HG02610 (cell line): ENCODE data around the gene MCAM.

Experiments used
- ATAC-seq: cut with Tn5 transposase; IDR thresholded peaks from one replicate; pipeline ENCODE4 v1.9.1; 2021; ENCODE audit warnings: mild to moderate bottlenecking, moderate library complexity; ENCODE audit not compliant: unreplicated experiment

Gene MCAM

DNA sequence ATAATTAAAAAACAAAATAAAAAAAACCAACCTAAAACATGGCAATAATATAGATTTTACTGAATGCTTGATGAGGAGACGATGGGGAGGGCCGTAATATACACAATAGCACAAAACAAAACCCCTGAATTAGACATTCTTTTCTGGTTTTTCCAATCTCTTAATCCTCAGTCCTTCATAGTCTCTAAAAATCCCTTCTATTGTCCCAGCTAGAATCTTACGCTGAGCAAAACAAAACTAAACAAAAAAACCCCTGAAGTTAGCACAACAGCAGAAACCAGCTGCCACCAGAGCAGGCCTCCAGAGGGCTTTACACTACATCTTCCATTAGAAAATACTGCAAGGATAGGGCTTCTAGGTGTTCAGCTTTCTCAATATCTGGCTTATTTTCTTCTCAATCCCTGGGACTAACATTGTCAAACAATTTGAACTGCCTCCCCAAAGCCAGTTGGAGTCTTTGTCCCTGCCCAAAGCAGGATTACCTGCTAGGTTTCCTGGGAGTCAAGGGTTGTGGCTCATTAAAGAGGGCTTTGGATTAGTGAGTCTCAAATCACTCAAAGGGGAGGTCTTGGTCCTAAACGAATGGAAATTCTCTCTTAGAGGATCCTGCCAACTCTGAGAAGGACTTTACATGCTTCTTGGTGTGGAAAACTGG is 15.3 kb upstream of the MCAM start:
- no peak for ATAC-seq

DNA sequence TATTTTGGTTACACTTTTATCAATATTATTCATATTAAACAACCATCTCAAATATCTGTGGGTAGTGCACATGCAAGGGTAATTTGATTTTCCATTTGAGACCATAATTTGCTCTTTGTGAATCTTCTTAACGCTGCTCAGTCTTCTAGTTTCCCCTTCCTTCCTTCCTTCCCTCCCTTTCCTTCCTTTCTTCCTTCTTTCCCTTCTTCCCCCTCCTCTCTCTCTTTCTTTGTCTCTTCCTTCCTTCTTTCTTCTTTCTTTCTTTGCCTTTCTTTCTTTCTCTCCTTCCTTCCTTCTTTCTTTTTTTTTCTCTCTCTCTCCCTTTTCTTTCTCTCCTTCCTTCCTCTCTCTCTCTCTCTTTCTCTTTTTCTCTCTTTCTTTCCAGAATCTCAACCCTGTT is 13.3 kb upstream of the MCAM start:
- ATAC-seq, result no peak

DNA sequence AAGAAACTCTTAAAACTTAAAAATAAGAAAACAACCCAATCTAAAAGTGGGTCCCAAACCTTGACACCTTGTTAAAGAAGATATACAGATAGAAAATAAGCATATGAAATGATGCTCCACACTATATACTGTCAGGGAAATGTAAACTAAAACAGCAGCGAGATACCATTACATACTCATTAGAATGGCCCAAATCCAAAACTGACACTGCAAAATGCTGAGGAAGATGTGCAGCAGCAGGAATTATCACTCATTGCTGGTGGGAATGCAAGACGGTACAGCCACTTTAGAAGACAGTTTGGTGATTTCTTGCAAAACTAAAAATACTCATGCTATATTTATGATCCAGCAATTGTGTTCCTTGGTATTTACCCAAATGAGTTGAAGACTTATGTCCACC is 12.4 kb upstream of the MCAM start:
- no peak for ATAC-seq

DNA sequence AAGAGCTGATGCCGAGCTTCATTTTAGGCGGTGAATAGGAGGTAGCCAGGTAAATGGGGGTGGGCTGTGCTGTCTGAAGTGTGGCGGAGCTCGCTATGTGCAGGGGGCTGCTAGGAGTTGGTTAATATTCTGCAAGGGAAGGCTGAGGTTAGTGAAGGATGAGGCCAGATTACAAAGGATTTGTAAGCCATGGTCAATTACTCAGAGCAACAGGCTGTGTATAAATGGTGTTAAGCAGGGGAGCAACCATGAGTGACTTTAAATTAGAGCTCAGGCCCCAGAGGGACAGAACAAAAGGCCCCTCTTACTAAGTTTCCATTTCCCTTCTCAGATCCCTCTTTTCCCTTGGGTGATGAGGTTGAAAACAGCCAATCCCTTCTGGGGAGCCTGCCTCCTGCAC is 7.3 kb upstream of the MCAM start:
- ATAC-seq, result no peak

DNA sequence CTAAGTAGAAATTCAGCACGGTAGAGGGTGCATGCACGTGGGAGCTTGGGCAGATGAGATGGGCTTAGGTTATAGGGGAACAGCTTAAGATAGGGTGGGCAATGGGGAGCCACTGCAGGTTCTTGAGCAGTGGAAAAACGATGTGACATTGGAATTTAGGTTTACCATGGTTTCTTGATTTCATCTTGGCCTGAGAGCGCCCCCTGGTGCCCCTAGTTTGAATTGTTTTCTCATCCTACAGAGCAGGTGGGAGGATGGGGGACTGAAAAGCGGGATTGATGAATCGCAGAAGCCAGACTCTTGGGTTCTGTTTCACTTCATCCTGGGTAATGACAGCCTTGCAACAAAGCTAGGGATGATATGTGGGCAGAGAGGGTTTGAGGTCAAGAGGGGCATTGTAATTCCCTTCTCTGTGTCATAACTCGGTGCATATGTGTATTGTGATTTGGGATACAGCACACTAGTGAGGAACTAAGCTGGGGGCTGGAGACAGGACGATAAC is 6.7 kb upstream of the MCAM start:
- ATAC-seq, result no peak

DNA sequence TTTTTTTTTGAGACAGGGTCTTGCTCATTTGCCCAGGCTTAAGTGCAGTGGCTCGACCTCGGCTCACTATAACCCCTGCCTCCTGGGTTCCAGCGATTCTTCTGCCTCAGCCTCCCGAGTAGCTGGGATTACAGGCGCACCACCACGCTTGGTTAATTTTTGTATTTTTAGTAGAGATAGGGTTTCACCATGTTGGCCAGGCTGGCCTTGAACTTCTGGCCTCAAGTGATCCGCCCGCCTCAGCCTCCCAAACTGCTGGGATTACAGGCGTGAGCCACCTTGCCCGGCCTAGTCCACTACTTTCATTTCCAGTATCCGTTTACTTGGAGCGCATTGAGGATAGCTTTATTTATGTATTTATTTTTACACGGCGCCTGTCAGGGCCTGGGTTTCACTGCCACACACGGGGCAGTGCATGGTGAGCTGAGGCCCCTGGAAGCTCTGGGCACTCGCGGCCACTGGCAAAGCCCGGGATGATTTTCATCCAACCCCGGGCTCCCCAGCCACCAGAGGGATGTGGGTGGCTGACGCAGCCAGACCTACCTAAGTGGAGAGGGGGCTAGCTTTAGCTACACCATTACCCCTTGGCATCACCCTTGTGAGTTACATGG is 6.1 kb upstream of the MCAM start:
- no peak for ATAC-seq

DNA sequence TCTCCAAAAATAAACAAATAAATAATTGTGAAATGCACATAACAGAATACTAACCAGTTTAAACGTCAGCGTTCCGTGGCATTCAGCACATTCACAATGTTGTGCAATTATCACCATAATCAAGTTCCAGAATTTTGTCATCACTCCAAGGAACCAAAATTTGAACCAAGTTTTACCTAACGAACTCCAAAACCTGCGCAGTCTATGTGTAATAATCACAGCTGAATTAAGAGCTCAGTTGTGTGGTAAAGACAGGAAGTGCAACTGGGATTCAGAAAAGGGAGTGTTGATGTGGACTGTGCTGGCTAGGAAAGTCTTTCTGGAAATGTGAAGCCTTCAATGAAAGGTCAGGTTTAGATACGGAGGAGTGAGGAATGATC is 5.4 kb upstream of the MCAM start:
- ATAC-seq, result no peak

DNA sequence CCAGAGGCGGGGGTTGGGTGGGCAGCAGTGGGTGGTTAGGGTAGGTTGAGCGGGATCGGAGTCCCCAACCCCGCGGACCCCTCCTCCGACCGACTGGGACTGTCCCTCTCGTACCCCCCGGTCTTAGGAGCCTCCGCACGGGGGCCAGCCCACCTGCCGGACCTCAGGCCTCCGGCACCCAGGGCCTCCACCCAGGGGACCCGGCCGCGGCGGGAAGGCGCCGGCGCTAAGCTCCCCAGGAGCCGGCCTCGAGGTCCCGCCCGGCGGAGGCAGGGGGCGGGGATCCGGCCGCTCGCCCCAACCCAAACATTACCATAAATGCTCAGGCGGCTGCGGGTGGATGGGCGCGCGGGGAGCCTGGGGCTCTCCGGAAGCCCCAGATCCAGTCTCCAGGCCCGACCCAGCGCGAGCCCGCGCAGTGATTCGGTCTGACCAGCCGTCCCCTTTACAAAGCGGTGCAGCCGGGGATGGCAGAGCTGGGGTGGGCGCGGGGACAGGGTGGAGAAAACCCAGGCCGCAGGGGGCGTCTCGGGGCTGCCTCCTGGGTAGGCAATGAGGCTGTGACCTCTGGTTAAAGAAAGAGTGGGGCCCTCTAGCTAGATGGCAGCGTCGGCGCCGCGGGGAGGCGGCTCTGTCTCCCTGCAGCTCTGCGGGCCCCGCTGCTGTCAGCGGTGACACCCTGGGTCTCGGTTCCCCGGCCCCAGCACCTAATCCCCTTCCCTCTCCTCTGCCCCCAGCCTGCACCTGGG is 4.0 kb upstream of the MCAM start:
- ATAC-seq, result peak; percentile 34

DNA sequence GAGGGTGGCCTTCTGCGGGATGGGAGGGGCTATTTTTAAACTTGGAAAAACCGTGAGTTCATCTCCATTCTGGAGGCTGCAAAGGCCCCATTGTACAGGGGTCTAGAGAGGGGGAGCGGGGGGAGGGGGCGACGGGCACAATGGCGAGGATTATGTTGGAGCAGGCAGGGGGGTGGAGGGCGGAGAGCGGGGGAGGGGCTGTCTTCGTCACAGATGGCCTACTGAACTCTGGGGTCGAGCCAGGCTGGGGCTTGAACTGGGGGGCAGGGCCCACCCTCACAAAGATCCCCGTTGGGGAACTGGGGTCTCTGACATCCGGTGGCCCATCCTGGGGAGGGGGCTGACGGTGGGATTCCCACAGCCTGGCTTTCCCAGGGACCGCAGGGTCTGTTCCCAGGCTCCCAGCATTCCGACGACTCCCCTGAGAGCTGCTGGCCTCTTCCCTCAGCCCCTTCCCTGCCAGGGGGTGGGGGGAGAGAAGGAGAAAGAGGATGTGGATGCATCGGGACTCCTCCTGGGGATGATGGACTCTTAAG is 3.4 kb upstream of the MCAM start:
- no peak for ATAC-seq

DNA sequence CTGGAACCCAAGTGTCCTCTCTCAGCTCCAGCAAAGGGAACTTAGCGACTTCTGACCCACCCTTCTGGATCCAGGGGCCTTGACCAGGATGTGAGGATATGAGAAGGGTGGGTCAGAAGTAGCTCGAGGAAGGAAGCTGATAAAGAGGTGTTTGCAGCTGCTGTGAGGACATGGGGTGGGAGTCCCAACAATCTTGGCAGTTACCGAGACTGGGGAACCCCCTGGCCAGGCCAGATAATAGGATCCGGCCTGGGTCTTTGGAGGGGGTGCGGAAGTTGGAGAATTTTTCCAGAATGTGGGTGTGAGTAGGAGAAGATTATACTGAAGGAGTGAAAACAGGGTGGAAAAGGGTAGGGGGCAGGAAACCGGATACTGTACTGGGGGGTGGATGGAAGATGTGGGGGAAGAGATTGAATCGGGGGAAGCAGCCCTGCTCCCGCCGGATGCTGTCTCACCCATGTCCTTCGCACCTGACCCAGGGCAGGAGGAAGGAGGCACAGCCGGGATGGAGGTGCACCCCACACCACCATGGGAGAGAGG is 2.8 kb upstream of the MCAM start:
- ATAC-seq, result no peak

DNA sequence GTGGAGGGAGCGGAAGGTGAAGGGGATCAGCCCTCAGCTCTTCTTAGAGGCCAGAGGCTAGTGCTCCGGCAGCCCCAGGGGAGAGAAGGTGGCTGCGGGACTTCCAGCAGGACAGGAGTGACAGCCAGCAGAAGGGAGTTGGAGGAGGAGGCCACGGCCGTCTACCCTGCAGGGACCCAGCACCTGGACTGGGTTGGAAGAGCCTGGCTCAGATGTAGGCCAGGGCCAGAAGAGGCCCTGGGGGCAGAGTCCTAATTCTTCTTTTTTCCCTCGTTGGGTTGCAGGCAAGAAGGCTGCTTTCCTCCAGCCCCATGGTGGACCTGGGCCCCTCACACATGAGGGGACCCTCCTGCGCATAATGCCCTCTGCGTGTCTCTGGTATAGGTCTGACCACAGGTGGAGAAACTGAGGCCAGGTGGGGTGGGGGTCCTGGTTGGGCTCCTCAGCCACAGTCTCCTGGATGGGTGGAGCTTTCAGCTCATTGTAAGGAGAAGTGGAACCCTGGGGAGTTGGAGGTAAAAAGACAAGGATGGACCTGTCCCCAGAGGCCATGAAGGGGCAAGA is 2.3 kb upstream of the MCAM start:
- ATAC-seq, result no peak

DNA sequence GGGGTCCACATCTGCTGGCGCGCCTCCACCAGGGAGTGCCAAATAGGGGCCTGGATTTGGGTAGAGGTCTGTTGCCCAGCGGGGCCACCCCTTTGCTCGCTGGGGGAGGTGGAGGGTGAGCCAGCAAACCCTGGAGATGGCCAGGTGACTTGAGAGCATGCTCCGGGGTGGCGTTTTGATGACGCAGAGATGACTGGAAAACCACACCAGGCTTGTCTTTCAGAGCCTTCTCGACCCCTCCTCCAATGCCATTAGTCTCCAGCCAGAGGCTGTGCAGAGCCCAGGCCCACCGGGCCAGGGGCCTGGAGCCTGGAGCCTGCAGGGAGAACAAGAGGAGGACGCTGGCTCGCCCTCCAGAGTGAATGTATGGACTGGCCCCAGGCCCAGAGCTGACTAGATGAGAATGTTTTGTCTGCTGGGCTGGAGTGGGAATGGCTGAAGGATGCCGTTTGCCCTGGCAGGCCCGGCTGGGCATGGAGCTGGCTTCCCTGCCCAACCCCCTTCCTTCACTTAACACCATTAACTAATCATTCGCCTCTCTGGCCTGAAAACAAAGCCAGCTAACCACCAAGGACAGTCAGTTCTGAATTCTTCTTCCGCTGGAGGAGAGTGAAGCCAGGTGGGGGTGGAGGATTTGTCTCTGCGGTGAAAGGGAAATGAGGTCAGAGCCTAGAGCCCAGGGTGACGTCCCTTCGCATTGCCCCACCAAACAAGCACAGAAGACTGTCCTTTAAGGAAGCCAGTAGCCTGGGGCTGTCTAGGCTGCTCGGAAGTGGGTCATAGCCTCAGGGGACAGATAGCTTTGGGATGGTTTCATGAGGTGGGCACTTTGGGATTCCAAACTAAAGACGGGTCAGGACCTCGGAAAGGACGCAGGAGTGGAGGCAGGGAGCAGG is 1.6 kb upstream of the MCAM start:
- ATAC-seq, result no peak

DNA sequence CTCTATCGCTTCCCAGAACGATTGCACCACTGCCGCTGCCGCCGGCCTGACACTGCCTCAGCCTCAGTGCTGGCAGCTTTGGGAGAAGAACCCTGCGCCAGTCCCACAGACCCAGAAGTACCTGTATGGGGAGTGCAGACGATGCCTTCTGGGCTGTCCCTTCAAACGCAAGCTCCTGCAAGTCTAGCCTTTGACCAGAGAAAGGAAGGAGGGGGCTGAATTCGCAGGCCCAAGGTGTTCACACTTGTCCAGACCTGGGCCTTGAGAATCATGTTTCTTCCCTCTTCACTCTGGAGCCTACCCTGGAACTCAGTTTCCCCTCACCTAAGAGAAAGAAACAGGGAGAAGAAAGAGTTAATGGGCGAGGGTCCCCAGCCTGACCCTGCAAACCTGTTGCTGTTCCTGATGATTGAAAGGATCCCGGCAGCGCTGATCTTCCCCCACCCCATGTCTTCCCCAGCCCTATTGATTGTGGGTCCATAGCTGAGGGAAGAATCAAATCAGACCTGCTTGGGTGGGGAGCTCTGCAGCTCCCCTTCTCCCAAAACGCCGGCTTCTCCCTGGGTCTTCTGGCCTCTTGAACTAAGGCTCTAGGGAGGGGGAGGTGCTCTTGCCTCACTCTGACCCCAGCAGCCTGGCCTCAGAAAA is 786 bp upstream of the MCAM start:
- no peak for ATAC-seq

DNA sequence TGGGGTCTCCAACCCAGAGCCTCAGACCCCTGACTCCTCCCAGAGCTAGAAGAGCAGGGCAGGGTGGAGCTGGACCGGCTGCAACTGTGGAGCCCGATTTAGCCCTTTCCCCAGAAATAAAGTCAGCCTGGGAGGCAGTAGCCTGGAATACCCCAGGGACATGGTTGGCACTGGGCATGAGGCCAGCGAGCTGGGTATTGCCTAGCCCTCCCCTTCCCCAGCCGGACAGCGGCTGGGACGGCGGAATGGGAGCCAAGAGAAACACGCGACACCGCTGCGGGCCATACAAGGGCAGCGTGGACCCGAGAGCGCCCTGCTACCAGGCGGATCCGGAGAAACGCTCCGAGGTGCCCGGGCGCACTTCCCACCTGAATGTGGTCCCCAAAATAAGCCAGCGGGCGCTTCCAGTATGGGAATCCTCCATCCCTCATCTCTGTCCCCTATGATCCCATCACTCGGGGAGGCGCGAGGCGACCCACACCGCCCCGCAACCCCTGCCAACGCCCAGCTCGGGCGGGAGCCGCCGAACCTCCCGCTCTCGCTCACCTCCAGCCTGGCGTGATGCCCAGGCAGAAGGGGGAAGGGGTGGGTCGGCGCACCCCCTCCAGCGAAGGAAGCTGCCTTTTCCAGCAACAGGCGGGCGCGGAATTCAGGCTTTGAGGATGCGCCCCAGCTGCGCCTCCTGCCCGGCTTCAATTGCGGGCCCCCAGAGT is 758 bp downstream of the MCAM start:
- no peak for ATAC-seq

DNA sequence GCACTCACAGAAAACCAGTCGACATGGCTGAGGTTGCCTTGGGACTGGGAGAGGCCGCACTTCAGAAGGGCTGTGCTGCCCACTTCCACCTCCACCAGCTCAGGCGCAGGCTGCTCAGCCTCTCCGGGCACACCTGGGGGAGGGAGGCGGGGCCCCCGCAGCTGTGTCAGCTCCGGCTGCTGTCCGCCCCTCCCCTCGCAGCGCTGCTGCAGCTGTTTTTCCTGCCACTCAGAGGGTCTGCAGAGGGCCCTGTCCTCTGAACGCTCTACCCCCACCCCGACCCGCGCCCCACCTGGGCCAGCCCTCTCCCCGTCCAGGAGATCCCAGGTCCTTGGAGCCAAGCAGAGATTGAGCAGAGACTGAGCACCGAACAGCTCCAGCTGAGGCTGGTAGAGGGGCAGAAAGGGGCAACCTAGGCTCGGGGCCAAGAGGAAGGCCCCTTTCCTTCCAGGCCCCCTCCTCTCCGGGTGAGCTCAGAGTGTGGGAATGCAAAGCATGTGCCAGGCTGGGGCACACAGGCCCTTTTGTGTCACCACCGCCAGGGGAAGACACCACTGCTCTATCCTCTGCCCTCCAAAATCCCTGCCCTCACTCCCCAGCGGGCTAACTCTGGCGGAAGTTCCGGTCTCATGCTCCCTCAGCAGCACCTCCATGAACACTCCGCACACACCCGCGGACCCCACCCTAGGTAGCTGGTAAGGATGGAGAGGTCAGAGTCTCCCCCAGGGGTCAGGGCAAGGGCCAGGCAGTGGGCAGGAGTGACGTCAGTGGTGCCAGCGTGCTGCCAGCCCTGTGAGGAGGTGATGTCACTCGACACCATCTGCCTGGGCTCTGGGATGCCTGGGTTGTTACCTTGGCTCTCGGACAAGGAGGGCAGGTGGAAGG is 1.6 kb downstream of the MCAM start:
- ATAC-seq, result no peak

DNA sequence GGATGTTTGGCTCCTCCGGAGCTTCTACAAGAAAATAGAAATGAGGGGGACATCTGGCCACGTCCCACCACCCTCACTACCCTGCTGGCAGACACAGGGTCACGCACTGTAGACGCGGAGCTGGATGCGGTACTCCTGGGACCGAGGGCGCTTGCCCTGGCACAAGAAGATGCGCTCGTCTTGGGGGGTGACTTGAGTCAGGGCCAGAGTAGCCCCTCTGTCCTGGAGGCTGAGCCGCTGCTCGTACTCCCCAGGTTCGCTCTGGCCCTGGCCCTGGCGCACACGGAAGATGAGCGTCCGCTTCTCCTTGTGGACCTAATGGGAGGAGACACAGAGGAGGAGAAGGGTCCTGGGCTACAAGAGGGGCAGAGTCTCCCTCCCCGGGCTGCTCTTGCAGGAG is 2.2 kb downstream of the MCAM start:
- ATAC-seq, result no peak

DNA sequence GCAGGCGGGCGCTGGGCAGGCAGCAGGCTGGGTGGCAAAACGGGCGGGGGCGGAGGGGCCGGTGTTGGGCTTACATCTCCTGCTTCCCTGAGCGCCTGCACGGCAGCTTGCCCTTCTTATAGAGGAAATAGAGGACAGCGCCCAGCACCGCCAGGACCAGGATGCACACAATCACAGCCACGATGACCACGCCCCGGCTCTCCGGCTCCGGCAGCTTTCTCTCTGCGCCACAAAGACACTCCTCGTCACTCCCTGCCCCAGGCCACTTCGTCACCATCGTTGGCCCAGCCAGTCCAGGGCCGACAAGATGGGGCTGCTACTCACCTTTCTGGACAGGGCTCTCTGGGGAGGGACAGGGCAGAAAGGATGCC is 6.3 kb downstream of the MCAM start:
- no peak for ATAC-seq

DNA sequence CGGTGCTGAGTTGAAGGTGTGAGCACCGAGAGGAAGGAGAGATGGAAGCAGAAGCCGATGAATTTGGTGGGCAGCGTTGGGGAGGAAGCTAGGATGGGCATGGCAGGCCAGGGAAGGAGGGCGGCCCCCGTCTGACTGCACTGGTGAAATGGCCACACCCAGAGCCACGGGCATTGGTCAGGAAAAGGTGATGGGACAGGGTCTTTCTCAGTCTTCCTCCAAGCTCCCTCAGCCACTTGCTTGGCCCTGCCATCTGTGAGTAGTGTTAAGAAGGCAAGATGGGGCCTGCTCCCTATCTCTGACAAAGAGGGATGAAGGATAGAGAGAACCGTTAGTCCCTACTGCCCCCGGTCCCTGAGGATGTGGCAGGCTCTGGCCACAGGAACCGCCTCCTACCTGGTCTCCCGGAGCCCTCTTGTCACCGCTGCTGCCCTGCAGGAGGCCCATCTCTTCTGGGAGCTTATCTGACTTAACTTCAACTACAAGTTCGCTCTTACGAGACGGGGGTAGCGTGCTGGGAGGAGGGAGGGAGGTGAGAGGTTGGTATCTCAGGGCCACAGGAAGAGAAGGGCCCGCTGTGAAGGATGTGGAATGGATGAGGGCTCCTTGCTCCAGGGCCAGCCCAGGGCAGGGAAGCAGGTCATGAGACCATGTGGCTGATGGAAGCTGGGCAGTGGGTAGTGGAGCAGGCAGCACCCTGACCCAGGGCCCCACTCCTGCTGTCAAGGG is 6.8 kb downstream of the MCAM start:
- no peak for ATAC-seq
